HG02840 (cell line): ENCODE measurements around the gene ZNF197.
A peak's percentile ranks its signal among the peaks of the same experiment; 100 is the strongest.
"Not testable (repeated sequence)": the region's sequence is repeated elsewhere in the genome, so short reads cannot be mapped to it uniquely, and the experiment has no call there.

Experiments used
- ATAC-seq: cut with Tn5 transposase; IDR thresholded peaks from one replicate; pipeline ENCODE4 v1.9.1; 2021; ENCODE audit warnings: mild to moderate bottlenecking, moderate library complexity, moderate number of reproducible peaks; ENCODE audit not compliant: unreplicated experiment, low FRiP score

The ZNF197 gene

DNA sequence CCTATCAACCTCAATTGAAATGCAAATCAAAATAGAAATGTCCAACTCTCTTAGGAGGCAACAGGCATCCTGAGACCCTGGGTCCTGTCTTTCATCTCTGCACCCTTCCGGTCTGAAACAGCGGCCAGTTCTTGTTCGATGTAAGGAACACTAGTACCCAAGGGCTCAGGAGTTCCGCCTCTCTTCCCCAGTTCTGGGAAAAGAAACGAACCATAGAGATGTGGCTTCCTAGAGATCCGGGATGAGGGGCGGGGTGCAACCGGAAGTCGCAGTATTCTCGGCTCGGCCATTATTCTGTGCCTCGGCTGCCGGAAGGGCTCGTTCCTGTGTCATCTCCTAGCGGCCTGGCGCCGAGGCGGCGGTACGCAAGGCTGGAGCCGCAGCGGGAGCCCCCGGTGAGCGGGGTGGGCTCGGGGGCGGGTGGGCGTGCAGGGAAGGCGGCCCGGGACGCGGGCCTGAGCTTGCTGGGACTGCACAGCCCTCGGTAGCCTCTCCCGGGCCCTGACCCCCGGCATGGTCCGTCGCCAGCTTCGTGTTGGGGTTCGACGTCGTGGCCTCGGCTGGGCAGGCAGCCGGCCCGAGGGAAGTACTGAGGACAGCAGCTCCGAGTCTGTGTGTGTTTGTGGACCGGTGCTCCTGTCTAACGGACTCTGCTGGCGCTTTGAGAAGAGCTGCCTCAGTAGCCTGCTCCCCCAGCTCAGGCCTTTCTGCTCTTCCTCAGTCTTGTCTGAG, at the start of gene ZNF197:
ZNF197 (plus strand) TSS at position 288 of the 732 bp plus-strand sequence. CDS start 4,119 bp downstream, outside the sequence.
- ATAC-seq = peak; percentile 84

DNA sequence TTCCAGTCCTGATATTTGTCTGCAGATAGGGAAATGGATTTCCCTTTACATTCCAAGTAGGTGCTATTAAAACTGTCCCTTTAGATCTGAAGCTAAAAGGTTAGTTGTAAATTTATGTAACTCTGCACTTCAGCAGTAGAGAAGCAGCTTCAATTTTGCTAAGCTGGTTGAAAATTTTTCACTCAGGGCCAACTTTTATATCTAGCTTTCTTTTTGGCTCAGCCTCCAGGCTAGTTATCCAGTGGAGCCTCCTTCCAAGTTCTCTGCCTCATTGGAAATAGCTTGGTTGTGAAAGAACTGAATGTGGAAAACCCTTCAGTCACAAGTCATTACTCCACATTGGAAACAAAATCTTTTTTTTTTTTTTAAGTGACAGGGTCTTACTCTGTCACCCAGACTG, 48.2 kb upstream of the ZNF197 start:
- no peak for ATAC-seq

DNA sequence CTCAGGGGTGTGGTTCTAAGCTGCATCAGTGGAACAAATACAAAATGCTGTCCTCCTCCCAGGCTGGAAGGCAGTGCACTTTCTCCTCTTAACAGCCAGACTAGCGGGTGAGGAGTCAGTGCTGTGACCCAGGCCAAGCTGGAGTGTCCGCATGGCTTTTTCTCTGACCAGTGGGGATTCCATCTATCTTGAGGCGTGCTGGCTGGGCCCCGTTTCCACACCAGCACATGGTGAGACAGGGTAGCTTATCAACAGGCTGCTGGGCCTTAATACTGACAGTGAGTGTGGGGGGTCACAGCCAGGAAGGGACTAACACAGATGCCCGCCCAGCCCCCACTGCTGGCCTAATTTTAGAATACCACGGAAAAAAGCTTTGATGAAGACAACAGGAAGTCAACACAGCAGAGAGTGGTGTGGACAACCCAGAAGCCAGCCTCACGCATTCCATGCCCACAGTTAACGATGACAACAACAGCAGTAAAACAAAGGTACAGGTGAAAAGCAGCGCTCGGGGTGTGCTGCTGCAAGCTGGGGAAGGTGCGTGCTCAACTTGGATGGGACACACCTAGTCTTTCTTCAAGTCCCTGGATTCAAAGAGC, 47.4 kb upstream of the ZNF197 start:
- ATAC-seq = not testable (repeated sequence)

DNA sequence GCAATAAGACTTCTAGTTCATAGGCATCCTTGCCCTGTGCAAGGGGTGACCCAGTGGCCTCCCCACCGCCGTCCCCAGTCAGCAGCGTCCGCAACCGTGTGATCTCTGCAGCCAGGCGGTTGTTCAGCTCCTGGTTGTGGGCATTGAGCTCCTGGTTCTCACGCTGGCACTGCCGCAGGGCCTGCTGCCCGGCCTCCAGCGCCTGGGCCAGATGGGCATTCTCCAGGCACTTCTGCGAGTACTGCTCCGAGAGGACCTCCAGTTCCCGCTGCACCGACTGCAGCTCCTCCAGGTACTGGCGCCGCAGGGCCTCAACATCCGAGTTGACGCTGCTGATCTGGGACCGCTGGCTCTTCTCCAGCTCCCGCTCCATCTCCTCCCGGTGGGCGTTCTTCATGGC, 46.5 kb upstream of the ZNF197 start:
- ATAC-seq = not testable (repeated sequence)

DNA sequence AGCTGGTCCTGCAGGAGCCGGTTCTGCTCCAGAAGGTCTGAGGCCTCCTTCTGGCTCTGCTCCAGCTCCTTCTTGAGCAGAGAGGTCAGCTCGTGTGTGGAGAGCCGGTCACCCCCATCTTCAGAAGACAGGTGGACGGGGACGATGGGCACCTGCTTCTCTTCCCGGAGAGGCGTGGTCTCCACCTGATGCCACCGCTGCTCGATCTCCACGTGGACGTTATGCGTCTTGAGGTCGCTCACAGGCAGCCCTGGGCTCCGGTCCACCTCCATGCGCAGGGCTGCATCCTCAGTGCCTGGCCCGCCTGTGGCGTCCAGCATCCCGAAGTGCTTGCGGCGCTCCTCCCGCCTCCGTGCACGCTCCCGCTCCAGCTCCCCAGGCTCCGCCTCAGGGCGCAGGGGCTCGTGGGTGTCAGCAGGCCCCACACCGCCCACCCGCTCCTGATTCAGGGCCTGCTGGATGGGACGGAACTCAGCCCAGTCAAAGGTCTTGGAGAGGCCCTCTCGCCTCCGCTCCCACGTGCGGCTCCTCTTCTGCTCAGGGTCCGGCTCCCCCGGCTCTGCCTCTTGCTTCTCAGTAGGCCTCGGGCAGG, 45.8 kb upstream of the ZNF197 start:
- ATAC-seq = not testable (repeated sequence)

DNA sequence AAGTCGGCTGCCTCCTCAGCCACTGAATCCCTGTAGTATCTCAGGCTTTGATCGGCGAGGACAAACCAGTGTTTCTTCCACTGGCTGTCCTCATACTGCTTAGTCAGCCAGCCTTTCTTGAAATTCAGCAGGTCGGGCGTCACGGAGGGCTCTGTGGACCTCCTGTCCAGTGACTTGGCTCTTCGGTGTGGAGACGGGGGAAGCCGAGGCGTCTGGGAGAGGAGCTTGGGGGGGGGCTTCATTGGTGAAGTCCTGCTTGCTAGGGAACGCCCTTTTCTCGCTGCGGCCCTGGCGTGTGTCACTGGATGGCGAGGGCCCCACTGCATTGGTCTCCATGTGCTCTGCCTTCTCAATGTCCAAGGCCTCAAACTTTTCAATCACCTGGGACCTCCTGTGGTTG, 45.1 kb upstream of the ZNF197 start:
- not testable (repeated sequence) for ATAC-seq

DNA sequence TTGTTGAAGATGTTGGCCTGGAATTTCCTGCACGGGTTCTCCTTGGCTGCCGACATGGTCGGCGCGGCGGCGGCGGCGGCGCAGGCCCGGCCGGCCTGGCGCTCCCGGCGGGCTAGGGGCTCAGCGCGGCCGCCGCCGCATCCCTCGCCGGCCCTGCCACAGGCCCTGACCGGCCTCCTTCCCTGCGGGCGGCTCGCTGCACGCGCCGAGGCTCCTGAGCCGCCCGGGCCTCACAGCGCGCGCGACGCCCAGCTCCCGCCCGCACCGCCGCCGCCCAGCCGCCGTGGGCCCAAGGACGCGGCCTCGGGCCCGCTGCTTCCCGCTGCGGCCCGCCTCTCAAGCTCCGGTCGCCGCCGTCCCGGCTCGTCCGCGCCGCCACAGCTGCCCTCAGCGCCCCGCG, 43.9 kb upstream of the ZNF197 start:
- not testable (repeated sequence) for ATAC-seq

DNA sequence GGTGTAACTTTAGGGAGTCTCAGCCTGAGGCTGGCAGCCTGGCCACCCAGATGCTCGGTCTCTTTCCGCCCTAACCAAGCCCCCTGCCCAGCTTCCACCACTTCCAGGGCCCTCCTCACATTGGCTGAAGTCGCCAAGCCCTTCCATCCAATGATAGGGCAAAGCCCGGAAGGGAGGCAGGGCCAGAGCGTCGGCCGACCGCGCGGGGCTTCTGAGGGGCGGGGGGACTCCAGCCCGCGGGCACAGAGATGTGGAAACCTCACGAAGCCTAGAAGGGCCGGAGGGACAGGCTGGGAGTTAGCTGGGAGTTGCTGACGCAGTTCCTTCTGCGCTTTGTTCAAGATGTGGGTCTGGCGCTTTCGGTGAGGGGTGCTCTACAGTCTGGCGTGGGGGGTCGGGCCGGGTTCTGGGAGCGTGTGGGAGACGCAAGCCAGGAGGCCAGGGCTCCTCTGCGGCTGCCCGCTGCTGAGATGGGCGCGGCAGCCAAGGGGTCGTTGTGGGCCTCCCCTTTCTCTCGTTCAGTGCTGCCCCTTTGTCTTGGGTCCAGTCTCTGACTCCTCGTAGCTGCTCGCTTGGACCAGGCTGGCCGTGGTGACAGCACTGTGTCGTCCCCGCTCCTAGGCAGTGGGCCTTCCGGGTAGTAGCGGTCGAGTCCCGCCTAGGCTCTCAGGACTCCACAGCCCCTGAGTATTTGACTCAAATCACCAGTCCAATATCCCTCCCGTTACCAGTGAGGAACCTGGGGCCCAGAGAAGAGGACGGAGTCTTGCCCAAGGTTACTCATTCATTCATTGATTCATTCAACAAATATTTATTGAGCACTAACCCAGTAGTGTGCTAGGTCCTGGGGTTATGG, 40.0 kb upstream of the ZNF197 start, which contains the start of gene ZNF660:
ZNF660 (plus strand) TSS at position 319 of the 856 bp plus-strand sequence. CDS start 9,230 bp downstream, outside the sequence.
- no peak for ATAC-seq

DNA sequence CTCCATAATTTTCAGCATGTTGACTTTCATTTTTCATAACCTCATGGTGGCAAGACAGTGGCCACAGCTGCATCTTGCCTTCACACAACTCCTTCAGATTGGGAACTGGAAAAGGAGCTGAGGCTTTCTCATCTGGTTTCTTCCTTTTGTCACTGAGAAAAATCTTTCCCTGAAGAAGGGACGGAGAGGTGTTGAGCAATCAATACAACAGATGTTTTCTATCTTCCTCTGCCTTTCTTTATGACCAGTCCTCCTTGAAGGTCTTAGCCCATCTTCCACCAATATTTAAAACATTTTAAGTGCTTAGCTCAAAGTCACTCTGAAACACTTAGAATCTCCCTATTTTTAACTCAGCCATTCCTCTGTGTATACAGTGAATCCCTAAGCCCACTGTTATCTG, 28.2 kb upstream of the ZNF197 start:
- ATAC-seq = no peak

DNA sequence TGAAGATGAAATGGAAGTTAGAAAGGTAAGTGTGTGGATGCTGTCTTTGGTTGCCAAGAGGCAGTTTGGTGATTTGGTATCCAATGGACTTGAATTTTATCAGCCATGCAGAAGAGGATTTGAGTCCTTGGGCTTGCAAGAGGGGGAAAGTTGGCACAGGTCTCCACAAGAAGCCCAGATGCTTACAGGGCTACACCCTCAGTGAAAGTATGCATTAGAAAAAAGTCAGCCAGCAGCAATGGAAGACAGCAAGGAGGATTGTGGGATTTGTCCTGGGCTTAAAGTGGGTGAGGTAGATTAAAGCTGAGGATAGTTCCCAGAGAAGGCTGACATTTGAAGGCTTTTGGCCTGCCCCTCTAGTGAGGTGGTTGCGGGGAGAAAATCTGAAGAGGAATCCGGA, 23.1 kb upstream of the ZNF197 start:
- no peak for ATAC-seq

DNA sequence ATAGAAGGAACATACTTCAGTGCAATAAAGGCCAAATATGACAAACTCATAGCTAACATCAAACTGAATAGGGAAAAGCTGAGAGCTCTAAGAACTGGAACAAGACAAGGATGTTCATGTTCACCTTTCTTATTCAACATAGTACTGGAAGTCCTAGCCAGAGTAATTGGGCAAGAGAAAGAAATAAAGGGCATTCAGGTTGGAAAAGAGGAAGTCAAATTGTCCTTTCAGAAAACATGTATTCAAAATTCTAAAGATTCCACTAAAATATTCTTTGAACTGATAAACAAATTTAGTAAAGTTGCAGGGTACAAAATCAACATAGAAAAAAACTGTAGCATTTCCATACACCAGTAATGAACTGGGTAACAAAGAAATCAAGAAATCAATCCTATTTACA, 12.2 kb upstream of the ZNF197 start:
- ATAC-seq = no peak

DNA sequence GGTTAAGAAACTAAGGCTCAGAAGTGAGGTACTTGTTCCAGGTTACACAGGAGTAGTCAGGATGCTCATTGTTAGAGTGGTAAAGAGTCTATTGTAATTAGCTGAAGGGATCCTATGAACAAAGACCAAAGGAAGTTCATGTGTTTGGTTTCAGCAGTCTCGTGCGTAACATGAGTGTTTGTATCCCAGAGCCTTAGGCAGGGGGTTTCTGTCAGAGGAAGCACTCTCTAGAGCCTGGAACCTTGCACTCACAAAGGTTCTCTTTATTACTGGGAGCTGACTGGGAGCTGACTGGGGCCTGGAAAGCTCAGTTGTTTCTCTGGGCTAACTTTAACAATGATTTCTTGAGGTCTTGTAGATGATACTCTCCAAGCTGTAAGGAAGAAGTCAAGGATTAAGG, 3.9 kb downstream of the ZNF197 start:
- ATAC-seq = no peak

DNA sequence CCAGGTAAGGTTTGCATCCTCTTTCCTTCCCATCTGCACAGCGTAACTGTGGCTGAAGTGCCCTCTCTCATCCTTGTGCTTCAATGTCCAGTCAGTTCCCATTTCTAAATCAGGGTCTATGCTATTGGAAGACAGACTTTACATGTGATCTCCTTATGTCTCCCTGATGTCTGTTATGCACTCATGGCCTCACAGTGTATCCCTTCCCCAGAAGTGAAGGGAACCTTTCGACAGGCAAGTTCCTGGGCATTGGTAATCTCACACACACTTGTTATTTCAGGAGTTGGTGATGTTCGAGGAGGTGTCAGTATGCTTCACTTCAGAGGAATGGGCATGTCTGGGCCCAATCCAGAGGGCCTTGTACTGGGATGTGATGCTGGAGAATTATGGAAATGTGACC, 7.4 kb downstream of the ZNF197 start:
- no peak for ATAC-seq

DNA sequence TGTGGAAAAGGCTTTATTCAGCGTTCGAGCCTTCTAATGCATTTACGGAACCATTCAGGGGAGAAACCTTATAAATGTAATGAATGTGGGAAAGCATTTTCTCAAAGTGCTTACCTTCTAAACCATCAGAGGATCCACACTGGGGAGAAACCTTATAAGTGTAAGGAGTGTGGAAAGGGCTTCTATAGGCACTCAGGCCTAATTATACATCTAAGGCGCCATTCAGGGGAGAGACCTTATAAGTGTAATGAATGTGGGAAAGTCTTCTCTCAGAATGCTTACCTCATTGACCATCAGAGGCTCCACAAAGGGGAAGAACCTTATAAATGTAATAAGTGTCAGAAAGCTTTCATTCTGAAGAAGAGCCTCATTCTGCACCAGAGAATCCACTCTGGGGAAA, 17.5 kb downstream of the ZNF197 start:
- ATAC-seq = no peak

DNA sequence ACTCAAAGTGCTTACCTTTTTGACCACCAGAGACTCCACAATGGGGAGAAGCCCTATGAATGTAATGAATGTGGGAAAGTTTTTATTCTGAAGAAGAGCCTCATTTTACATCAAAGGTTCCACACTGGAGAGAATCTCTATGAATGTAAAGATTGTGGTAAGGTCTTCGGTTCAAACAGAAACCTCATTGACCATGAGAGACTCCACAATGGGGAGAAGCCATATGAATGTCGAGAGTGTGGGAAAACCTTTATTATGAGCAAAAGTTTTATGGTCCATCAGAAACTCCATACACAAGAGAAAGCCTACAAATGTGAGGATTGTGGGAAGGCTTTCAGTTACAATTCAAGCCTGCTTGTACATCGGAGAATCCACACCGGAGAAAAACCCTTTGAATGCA, 18.2 kb downstream of the ZNF197 start:
- no peak for ATAC-seq

DNA sequence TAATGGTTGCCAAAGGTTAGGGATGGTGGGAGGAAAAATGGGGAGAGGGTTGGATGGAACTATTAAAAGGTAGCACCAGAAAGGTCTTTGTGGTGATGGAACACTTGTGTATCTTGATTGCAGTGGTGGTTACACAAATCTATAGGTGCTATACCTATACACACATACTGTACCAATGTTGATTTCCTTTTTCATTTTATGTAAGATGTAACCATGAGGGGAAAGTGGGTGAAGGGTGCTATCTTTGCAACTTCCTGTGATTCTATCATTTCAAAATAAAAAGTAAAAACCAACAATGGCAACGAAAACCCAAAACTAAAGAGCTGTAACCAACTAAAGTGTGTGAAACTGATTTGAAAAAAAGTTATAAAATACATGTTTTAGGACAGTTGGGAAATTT, 22.9 kb downstream of the ZNF197 start:
- no peak for ATAC-seq

DNA sequence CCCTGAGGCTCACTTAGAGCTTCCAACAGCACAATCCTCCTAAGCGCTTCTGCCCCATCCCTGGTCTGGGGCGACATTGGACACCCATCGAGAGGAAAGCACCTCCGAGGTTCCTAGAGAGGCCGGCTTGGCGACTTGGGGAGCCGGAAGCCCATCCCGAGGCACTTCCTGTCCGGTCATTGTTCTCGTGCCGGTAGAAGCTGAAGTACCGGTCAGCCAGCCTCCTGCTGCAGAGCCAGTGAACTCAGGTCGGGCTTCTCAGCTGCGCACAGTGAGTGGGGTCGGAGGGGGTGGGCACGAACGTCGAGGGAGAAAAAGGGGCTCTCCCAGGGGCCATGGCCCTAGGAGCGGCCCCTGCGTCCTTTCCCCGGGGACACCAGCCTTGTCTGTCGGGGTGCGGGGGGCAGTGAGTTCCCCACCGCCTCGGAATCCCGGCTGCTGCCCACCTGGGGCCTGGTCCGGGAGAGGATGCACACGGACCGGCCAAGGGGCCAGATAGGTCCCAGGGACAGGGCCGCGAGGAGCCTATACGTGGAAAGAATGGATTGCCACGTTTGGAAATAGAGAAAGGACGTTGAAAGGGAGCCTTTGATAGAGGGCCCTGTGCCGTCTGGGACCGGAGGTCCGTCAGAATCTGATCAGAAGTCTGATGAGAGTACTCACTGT, 23.9 kb downstream of the ZNF197 start, which contains the start of gene ZNF35:
ZNF35 (plus strand) TSS at position 169 of the 666 bp plus-strand sequence. CDS start 2,336 bp downstream, outside the sequence.
- peak; percentile 95 for ATAC-seq

DNA sequence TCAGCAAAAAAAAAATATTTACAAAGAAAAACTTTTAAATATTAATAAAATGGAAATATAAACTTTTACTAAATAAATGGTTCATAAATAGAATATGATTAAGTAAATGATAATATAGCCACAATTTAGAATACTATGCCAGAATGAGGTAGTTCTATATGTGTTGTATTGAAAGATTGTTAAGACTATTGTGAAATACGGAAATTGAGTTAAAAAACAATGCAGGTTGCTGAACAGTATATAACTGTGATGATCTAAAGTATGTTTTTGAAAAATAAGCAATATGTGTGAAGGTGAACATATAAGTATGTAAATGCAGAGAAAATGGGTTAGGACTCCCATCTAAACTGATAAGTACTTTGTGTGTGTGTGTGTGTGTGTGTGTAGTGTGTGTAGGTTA, 24.9 kb downstream of the ZNF197 start:
- ATAC-seq = no peak

DNA sequence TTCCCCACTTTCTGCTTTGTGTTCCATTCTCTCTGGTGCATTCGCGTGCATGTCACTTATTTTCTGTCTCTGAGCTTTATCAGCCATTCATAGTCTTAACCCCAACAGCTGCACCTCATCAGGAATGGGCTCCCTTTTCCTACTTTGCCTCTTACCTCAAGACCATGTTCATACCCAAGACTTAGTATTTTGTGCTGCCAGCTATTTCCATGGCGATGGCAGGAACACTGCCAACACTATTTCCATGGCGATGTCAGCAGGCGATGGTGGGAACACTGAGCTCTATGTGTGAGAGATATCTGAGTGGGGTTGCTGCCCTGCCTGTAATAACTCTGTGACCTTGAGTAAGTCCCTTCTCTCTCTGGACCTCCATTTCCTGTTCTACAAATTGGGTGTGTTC, 29.2 kb downstream of the ZNF197 start:
- no peak for ATAC-seq

DNA sequence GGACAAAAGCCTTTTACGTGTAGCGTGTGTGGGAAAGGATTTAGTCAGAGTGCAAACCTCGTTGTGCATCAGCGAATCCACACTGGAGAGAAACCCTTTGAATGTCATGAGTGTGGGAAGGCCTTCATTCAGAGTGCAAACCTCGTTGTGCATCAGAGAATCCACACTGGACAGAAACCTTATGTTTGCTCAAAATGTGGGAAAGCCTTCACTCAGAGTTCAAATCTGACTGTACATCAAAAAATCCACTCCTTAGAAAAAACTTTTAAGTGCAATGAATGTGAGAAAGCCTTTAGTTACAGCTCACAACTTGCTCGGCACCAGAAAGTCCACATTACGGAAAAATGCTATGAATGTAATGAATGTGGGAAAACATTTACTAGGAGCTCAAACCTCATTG, 34.2 kb downstream of the ZNF197 start:
- no peak for ATAC-seq
